Renal cortical epithelial cell (primary cell): Measurements from ENCODE around the gene CXXC5. TPM values are rescaled to one million over a fixed set of nuclear protein-coding genes. Genes with fewer than 3 reads are reported as not detected.

Experiments used
- DNase-seq: peaks from one replicate; pipeline ENCODE4 v3.0.0-alpha.2; 2011; ENCODE audit warnings: low read depth
- total RNA-seq: library from RNA; depleted of rRNA; stranded (reverse); fragments of >200 nt; gene quantifications from 2 replicates; pipeline ENCODE4 v1.2.3, GENCODE V29; 2014

The CXXC5 gene
- total RNA-seq, 1 donor from 2014 or later = 252 TPM

- no peak for DNase-seq
These were observed 32.4 kb downstream of the CXXC5 start for GRCh38 chr5:139680368-139681111.

- no peak for DNase-seq
These were observed 32.9 kb downstream of the CXXC5 start for GRCh38 chr5:139681112-139681458.

- no peak for DNase-seq
These were observed 33.3 kb downstream of the CXXC5 start for GRCh38 chr5:139681466-139681865.

GRCh38 chr5:139682016-139682975 is 34.1 kb downstream of the CXXC5 start:
- no peak for DNase-seq

- no peak for DNase-seq
These were observed 35.4 kb downstream of the CXXC5 start for GRCh38 chr5:139683295-139684271.

GRCh38 chr5:139684350-139684880 is 36.3 kb downstream of the CXXC5 start:
- no peak for DNase-seq

GRCh38 chr5:139684881-139685749 is 37.0 kb downstream of the CXXC5 start:
- DNase-seq = no peak

- DNase-seq = no peak
These were observed 37.7 kb downstream of the CXXC5 start for GRCh38 chr5:139685886-139686285.

- no peak for DNase-seq
These were observed 38.2 kb downstream of the CXXC5 start for GRCh38 chr5:139686356-139686705.

GRCh38 chr5:139686706-139687441 is 38.7 kb downstream of the CXXC5 start:
- DNase-seq = no peak

- no peak for DNase-seq
These were observed 39.5 kb downstream of the CXXC5 start for GRCh38 chr5:139687656-139688055.

GRCh38 chr5:139688088-139688702 is 40.0 kb downstream of the CXXC5 start:
- no peak for DNase-seq

GRCh38 chr5:139688751-139689372 is 40.7 kb downstream of the CXXC5 start:
- no peak for DNase-seq

GRCh38 chr5:139689631-139690063 is 41.5 kb downstream of the CXXC5 start:
- DNase-seq = no peak

GRCh38 chr5:139690064-139690802 is 42.1 kb downstream of the CXXC5 start:
- peak; percentile 48 for DNase-seq

- no peak for DNase-seq
These were observed 42.9 kb downstream of the CXXC5 start for GRCh38 chr5:139690803-139691629.

GRCh38 chr5:139692148-139692547 is 44.0 kb downstream of the CXXC5 start:
- no peak for DNase-seq
